Glomerular endothelial cell (primary cell): ENCODE results near the gene MMADHC. TPM values are rescaled to one million over a fixed set of nuclear protein-coding genes. Genes with fewer than 3 reads are reported as not detected.
A peak's percentile ranks its signal among the peaks of the same experiment; 100 is the strongest.

Experiments
- DNase-seq: peaks from one replicate; pipeline ENCODE4 v3.0.0-alpha.2; 2011; ENCODE audit warnings: low read depth, low spot score; ENCODE audit errors: extremely low read depth
- total RNA-seq: library from RNA; depleted of rRNA; stranded (reverse); fragments of >200 nt; gene quantifications from 2 replicates; pipeline ENCODE4 v1.2.3, GENCODE V29; 2015

MMADHC gene
- 95.8 and 96.2 TPM in 2 replicates for total RNA-seq

DNA sequence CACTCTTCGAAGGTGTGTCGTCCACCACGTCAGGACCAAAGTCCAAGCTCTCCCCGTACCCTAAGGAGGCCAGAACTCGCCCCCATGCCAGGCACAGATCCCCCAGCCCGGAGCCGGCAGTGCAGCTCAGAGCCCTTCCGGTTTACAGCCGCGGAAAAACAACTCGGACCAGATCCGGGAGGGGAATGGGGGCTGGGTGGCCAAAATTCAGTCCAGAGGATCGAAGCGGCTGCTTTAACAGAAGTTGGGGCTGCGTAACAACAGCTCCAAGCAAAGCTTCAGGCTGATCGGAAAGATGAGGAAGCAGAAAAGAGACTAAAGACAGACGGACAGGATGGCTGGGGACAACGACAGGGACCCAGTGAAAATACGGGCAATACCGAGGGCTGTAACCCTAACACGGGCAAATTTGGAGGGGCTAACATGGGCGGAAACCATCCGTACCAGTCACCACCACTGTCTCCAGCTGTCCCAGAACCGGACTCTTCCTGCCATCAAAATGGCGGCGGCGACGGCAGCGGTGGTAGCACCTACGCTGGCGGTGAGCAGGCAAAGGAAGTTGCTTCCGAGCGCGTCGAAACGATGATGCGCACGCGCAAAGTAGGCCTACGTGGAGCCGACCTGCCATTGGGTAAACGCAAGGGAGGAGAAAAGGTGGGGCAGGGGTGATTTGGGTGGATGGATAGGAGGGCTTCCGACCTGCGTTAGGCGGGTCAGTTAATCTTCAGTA, at the start of gene MMADHC:
MMADHC (minus strand) TSS at position 556 of the 730 bp plus-strand sequence. CDS start 678 bp downstream, outside the sequence.
- peak; percentile 68 for DNase-seq

DNA sequence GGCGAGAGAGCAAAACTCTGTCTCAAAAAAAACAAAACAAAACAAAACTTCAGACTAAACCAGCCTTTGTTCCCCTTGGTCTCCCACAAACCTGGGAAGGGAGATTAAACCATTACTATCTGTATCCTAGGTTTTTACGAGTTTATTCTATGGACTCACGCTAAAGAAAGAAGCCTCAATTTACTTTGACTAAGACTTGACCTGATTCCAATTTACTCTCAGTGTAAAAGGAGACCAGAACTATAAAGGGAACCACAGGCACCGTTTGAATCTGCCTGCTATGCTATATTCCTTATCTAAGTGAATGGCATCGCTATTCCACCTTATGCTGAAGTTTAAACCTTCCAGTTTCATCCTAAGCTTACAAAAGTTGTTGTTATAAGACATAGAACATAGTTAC, 46.5 kb upstream of the MMADHC start:
- DNase-seq, result no peak

DNA sequence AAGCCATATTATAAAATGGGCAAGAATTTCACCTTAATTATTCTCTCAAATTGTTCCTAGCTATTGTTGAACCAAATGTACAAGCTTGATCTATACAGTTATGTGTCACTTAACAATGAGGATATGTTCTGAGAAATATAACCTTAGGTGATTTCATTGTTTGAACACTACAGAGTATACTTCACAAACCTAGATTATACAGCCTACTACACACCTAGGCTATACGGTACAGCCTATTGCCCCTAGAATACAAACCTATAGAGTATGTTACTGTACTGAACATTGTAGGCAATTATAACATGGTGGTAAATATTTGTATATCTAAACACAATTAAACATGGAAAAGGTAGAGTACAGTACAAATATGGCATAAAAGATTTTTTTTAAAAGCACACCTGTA, 42.9 kb upstream of the MMADHC start:
- no peak for DNase-seq

DNA sequence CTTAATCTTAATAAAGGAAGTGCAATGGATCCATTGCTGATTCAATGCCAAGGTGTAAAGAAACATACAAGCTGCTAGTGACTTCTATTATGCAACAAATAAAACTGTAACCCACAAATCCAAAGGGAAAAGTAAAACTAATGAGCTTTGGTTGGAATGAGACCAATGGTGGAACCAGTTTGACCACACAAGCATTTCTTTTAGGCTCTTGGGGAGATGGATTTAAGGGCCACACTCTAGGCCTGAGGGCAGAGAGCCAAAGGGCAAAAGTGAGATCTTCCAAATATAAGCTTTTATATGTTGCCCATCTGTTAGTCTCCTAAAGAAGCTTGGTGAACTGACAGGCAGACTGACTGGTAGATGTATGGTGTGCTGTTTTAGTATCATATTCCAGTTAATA, 41.5 kb upstream of the MMADHC start:
- no peak for DNase-seq

DNA sequence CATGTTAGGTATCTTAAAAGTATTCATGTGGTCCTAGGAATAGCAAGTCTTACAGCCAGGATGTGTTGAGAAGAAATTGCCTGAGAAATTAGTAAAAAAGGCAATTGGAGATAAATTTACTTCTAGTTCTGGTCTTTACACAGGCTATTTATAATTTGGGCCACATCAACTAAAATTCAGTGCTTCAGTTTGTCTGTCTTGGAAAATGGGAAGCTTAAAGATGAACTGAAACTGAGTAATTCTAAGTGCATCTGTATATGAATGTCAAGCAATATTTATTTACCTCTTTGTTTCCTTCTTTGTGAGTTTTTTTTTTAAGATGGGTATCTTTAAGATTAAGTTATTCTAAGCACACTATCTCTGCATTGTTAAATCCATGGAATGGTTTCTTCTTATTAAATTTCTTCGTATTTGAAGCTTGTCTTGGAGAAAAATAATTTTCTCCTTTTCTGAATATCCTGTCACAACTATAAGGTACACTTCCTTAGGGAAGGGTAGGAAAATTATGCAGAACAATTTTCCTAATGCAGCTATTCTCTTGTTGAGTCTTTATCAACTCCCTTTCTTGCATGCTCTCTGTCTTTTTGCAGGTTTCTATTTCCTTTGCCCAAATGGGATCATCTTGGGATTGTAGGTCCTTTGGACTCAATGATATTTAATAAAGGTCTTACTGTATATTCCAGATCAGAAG, 39.7 kb upstream of the MMADHC start:
- no peak for DNase-seq

DNA sequence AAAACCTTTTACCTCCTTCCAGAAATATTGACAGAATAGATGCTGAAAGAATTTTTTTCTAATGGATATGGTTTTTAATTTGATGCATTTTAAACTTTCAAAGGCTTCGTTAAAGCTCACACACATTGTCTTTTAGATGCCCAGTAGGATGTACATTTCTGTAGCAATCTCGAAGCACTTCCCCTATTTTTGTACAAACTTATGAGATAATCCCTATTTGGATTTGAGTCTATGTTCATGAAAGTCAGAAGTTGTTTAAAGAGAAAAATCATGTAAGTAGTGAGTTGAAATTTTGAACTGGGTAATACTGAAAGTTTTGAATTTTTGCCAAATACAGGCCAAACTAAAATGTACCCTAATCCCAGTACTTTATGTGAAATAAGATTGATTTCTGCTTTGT, 38.1 kb upstream of the MMADHC start:
- DNase-seq, result no peak

DNA sequence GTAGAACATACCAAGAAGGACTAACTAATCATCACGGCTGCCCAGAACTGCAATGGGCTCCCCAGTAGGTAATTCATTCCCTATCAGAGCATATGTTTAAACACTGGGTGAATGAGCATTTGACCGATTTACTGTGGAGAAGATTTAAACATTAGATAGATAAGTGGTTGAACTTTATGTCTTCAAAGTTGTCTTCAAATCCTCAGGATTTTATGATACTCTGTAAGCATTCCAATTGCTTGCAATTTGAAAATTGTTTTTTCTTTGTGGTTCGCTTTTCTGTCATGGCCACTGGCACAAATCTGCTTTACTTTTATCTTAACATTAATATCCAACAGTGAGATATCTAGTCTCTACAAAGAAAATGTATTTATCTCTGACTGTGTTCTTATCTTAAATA, 37.7 kb upstream of the MMADHC start:
- no peak for DNase-seq

DNA sequence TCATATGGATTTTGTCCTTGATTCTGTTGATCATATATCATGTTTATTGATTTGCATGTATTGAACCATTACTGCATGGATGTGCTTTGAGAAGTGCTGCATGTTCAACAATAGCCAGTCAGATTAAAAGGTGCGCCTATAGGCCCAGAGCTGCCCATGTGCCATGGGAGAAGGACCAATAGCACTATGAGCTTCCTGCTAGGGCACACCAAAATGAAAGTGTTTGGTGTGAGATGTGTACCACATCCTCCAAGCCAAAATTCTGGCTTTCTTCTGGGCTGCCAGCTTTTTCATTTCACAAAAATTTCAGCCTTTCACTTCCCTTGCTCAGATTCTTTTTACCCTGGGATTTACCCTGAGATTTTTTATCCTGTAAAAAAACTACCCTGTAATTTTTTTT, 34.8 kb upstream of the MMADHC start:
- DNase-seq, result no peak

DNA sequence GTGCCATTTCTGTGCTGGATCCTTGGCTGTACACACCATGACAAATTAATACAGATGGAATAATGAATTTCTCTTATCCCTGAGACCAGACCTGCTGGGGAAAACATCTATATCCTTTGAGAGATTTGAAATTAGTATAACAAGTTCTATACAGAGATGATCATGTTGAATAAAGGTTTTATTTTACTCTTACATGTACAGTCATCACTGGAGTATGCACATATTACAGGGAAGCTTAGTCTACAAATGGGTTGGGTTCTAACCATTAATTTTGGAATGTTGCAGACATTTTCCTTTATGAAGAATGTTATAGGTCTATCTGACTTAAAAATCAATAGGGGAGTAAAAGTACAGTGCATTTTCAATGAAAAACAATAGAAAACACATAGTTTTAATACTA, 29.9 kb upstream of the MMADHC start:
- DNase-seq, result no peak

DNA sequence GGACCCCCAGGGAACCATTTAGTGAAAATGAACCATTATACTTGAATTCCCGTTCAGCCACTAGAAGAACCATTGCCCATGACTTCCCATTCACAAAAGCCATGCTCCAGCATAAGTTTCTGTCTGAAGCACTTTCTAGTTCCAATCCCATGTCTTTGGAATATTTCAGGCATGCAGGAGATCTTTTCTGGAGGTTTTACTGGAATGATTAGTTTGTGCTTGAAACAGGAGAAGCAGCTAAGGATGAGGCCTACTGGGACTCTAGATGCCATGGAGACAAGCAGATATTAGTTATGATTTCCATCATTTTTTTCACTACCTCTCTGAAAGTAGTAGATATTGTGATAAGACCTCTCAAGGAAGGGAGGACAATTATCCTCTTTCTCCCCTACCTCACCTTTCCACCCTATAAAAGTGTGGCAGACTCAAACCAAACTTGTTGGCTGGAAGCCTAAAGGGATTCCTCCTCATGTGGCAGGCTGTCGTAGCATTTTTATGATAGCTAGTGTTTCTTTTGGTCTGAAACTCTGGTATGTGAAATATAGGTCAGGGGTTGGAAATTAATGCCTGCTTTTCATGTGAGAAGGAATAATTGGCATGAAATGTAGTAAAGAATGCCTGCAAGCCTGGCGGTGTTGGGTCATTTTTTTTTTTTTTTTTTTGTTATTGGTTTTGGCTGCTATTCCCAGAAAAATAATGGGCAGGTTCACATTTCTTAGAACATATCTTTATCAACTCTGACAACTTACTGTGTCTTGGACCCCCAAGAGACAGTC, 29.3 kb upstream of the MMADHC start:
- DNase-seq, result no peak

DNA sequence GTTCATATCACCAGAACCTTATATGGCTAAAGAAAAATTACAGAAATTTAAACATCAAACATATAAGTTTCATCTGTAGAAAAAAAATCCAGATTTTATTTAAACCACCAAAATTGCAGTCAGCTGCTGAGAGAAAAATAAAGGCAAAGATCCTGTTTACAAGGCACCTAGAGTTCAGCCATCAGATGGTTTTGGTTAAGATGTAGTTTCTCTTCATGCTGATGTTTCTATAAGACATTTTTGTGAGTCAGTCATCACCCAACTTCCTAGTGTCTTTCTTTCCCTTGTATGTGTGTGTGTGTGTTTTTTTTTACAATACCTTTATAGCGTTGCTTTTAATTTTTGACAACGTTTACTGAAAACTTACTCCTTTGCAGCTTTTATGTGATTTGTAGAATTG, 26.1 kb upstream of the MMADHC start:
- DNase-seq, result no peak

DNA sequence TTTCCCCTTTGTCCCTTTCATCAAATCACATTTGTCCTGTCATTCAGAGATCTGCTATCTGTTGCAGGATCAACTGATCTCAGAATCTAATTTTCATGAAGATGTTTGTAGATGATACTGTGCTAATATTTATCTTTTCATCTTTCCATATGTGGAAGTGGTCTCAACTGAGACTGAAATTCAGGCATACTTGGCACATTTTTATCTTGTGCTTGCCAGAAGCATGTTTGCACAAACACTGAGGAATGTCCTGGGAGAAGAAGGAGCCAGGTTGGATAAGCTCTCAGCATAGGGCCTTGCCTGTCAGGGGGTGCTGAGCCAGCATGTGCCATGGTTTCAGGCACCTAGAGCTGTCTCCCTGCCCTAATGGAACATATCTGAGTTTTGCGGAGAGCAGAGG, 24.5 kb upstream of the MMADHC start:
- DNase-seq, result no peak

DNA sequence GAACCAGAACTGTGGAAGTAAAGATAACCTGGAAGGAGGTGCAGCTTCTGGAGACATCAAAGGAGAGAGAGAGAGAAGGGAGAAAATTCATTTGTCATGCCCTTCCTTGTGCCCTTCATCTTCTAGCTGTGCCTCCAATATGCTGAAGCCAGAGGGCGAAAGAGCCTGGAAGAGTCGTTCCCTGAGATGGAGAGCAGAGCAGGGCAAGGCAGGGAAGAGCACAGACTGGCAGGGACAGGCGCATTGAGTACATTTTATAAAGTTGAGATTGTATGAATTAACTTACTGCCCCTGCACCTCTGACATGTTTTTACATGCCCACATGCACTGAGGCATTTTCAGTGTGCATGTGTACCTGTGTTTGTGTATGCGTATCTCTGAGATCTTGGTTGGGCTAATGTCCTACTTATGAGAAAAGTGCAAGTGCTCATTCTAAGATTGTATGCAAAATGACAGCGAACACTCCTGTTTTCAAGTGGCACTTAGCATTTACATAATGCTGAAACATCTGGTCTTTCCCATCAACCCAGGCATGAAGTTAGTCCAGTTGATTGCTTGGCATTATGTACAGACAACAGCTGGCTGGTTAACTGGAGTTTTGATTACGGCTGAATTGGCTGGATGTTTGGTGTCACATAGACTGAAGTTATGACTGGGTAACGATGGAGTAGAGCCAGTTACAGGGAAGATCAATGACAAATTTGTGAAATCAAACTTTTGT, 23.7 kb upstream of the MMADHC start:
- no peak for DNase-seq

DNA sequence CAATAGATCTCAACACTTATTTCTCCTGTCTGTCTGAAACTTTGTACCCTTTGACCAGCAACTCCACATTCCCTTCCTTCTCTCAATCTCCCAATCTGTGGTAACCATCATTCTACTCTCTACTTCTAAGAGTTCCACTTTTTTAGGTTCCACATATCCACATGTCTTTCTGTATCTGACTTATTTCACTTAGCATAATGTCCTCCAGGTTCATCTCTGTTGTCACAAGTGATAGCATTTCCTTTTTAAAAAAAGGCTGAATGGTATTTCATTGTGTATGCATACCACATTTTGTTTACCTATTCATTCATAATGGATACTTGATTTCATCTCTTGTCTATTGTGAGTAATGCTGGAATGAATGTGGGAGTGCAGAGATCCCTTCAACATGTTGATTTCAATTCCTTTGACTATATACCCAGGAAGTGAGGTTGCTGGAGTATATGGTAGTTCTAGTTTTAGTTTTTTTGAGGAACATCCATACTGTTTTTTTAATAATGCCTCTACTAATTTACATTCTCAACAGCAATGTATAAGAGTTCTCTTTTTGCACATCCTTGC, 18.8 kb upstream of the MMADHC start:
- DNase-seq, result no peak

DNA sequence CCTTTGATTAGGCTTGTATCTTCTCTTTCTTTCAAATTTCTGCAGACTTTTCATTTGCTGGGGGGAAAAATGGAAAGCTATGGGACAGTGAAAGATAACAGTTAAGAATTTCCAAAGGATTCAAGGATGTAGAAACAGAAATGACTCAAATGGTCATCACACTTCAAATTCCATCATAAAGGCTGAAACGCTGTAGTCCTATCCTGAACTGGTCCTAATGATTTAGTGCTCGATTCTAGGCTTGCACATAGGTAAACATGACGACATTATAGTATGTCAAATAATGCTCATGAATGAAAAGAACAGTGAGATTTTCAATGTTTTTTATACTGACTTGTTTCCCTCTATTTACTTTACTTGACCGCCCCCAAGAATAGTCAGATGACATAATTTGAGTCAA, 15.7 kb upstream of the MMADHC start:
- DNase-seq, result no peak

DNA sequence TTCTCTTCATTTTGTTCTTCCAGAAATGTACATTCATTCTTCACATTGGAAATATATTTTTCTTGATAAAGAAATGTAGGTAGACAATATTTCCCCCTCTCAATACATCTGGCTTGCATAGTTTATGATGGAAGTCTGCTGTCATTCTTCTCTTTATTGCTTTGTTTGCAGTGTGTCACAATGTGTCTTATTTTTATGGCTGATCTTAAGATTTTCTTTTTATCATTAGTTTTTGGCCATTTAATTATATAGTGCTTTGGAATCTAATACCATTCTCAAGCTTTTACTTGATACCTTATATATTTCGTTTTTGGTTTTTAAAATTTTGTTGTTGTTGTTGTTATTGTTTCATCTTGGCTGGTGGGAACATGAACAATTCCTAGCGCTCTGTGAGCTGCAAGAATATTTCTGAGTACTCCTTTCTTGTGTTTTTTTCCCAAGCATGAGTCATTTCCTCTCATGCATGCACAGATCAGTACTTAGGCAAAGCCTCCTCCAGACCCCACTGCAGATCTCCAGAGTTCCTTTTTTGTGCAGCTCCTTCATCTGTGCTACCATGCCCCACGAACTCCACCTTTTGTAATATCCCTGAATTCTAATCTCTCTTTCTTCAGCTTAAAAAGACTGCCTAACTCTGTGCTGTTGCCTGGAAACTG, 13.7 kb upstream of the MMADHC start:
- DNase-seq, result no peak

DNA sequence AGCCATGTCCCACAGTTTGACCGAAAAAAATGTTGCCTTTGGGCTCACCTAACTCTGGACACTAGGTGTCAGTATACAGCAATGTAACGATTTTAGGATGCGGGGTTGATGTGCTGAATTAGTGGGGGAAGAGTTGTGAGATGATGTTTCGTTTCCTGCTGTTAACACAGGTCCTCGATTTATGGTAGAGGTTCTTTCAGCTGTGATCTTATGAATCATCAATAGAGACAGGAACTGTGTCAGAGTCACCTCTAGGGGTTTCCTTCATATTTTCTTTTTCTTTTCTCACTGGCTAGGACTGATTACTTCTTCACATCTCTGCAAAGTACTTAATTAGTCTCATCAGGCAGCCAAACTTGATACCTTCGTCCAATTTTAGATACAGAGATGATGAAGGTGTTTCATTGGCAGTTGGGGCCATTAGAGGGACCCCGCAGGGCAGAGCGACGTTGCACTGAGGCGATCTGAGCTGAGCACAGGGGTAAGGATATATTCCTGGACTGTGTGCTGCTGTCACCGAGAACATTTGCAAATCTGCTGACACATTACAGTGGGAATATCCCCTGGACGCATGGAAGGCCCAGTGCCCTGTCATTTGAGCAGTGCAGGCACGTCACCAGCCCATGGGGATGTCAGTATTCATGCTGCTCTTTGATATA, 10.2 kb upstream of the MMADHC start:
- peak; percentile 63 for DNase-seq

DNA sequence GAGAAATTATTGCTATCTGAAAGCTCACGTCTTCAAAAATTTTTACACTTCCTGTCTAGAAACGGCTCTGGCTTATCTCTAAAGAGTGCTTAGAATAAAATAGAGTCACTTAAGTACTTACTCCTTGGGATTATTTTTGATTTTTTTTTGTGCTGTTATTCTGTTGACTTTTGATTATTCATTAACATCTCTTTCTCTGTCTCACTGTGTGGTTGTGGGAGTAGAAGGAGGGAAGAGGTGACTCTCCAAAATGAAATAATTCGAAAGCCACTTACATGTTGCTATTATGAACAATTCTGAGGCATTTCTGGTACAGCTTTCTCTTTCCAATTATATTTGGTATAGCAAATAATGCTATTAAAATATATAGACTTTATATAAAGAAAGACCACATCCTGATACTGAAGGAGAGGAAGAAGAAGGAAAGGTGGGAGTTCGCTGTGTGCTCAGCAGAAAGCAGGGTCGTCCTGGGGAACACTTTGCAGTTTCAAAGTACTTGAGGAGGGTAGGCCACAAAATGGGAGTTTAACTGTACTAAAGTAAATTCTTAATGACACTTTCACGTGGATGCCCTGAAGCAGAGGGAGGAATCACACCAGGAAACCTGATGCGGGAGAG, 9.6 kb upstream of the MMADHC start:
- DNase-seq, result no peak

DNA sequence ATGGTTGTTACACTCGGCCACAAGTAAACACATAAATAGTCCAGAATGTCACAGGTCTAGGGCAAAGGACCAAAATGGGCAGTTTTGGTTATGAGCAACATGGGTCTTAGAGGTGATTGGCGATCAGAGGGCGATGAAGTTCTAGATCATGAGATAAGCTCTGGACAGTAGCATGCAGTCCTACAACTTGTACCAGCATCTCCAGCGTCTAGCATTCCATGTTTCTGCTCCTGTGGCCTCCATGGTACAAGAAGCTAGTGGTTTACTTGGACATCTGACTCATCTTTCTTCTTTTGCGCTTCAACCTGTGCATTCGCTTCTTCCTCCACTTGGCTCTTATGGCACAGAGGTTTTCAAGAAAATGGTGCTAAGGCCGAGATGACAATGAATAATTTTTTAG, 8.9 kb upstream of the MMADHC start:
- no peak for DNase-seq
